Stimulated activated naive CD8-positive, alpha-beta T cell treated with anti-CD3 and anti-CD28 coated beads, Interleukin-15, amount 100 ng/mL, for 72 hours (primary cell): ENCODE data around the gene DDIT4.
"Not testable (repeated sequence)": the region's sequence is repeated elsewhere in the genome, so short reads cannot be mapped to it uniquely, and the experiment has no call there.

Experiments used
- ATAC-seq: fragments of 150-1000 bp; cut with Tn5 transposase; 2 replicates; pipeline ENCODE4 v1.10.0; 2021; ENCODE audit warnings: mild to moderate bottlenecking, moderate library complexity
- DNase-seq, 2 donors: peaks; one replicate each; pipeline ENCODE4 v3.0.0; 2021 to 2022
- H3K27ac Mint-ChIP-seq, 2 donors: one replicate each; pipeline ENCODE4 v1.8.0; 2022; ENCODE audit warnings: mild to moderate bottlenecking in 2 of 2, mixed read lengths in 2 of 2, moderate library complexity in 2 of 2
- H3K27me3 Mint-ChIP-seq: one replicate; pipeline ENCODE4 v1.8.0; 2022; ENCODE audit warnings: mixed read lengths
- H3K4me1 Mint-ChIP-seq: one replicate; pipeline ENCODE4 v1.8.0; 2022; ENCODE audit warnings: mild to moderate bottlenecking, mixed read lengths
- H3K4me3 Mint-ChIP-seq, 2 donors: one replicate each; pipeline ENCODE4 v1.8.0; 2022; ENCODE audit warnings: mild to moderate bottlenecking in 2 of 2, mixed read lengths in 2 of 2, moderate library complexity in 1 of 2
- H3K9me3 Mint-ChIP-seq, 2 donors: one replicate each; pipeline ENCODE4 v1.8.0; 2022; ENCODE audit warnings: mixed read lengths in 2 of 2

The DDIT4 gene, protein sequence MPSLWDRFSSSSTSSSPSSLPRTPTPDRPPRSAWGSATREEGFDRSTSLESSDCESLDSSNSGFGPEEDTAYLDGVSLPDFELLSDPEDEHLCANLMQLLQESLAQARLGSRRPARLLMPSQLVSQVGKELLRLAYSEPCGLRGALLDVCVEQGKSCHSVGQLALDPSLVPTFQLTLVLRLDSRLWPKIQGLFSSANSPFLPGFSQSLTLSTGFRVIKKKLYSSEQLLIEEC

DNA sequence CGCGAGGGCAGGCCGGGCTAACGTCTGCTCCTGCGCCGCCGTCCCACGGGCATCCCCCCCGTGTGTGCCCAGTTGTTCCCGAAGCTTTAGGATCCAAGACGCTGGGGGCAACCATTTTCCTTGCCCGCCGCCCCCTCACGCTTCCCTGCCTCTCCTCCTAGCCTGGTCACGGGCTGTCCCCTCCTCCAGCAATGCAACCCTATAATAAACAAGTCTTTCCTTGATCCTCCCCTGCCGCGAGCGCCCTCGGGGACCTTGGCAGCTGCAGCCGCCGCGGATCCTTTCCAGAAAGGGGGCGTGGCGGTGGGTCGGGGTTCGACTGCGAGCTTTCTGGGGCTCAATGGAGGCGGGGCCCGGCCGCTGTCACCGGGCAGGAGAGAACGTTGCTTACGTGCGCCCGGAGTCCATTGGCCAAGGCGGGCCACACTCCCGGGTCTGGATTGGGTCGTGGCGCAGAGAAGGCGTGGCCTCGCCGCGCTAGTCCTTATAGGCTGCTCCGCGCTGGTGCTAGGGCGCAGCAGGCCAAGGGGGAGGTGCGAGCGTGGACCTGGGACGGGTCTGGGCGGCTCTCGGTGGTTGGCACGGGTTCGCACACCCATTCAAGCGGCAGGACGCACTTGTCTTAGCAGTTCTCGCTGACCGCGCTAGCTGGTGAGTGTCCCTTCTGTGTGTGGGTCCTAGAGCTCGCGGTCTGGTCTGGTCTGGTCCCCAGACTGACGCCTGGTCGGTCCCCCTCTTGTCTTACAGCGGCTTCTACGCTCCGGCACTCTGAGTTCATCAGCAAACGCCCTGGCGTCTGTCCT is at the start of gene DDIT4:
Gene DDIT4, plus strand, starts transcription at position 515 of the 803 bp plus-strand sequence. CDS start 293 bp downstream, outside the sequence.
- peak within 1 kb of the TSS; percentile 94 to 99 for H3K4me3 Mint-ChIP-seq
- H3K9me3 Mint-ChIP-seq, result no peaks in the 10 kb centered on the region
- H3K4me1 Mint-ChIP-seq, result peaks cover 61% of the 10 kb centered on the region
- ATAC-seq, result peak; percentile 82
- H3K27me3 Mint-ChIP-seq, result no peaks in the 10 kb centered on the region
- peak within 1 kb of the TSS; percentile 99 for H3K27ac Mint-ChIP-seq
- DNase-seq, result peak; percentile 100

GRCh38 chr10:72224191-72224590 is 49.5 kb upstream of the DDIT4 start:
- H3K9me3 Mint-ChIP-seq, ATAC-seq, DNase-seq, H3K27ac Mint-ChIP-seq, H3K27me3 Mint-ChIP-seq: not testable (repeated sequence)
- peak overlapping the region in 1 of 2 donors; percentile 76 for H3K4me3 Mint-ChIP-seq
- peaks cover 66% of the 10 kb centered on the region for H3K4me1 Mint-ChIP-seq

GRCh38 chr10:72226418-72227027 is 47.2 kb upstream of the DDIT4 start:
- ATAC-seq (peak; percentile 86), DNase-seq (peak in 1 of 2 donors; percentile 43)
- Mint-ChIP-seq H3K4me3 (peak overlapping the region; percentile 27 to 38), H3K27me3 (no peaks in the 10 kb centered on the region), H3K4me1 (peaks cover 71% of the 10 kb centered on the region), H3K27ac (peak overlapping the region; percentile 74 to 82), H3K9me3 (no peaks in the 10 kb centered on the region)

GRCh38 chr10:72227826-72228225 is 45.9 kb upstream of the DDIT4 start:
- Mint-ChIP-seq H3K27ac (peak overlapping the region in 1 of 2 donors; percentile 36), H3K4me1 (peaks cover 62% of the 10 kb centered on the region), H3K9me3 (no peaks in the 10 kb centered on the region), H3K27me3 (no peaks in the 10 kb centered on the region), H3K4me3 (peak overlapping the region; percentile 9 to 26)
- ATAC-seq (no peak), DNase-seq (no peak)

GRCh38 chr10:72228318-72228751 is 45.4 kb upstream of the DDIT4 start:
- no peak for ATAC-seq
- H3K9me3 Mint-ChIP-seq, result no peaks in the 10 kb centered on the region
- H3K27ac Mint-ChIP-seq, result no peak overlapping the region
- H3K27me3 Mint-ChIP-seq, result no peaks in the 10 kb centered on the region
- H3K4me1 Mint-ChIP-seq, result peaks cover 57% of the 10 kb centered on the region
- no peak for DNase-seq
- H3K4me3 Mint-ChIP-seq, result no peak overlapping the region

DNA sequence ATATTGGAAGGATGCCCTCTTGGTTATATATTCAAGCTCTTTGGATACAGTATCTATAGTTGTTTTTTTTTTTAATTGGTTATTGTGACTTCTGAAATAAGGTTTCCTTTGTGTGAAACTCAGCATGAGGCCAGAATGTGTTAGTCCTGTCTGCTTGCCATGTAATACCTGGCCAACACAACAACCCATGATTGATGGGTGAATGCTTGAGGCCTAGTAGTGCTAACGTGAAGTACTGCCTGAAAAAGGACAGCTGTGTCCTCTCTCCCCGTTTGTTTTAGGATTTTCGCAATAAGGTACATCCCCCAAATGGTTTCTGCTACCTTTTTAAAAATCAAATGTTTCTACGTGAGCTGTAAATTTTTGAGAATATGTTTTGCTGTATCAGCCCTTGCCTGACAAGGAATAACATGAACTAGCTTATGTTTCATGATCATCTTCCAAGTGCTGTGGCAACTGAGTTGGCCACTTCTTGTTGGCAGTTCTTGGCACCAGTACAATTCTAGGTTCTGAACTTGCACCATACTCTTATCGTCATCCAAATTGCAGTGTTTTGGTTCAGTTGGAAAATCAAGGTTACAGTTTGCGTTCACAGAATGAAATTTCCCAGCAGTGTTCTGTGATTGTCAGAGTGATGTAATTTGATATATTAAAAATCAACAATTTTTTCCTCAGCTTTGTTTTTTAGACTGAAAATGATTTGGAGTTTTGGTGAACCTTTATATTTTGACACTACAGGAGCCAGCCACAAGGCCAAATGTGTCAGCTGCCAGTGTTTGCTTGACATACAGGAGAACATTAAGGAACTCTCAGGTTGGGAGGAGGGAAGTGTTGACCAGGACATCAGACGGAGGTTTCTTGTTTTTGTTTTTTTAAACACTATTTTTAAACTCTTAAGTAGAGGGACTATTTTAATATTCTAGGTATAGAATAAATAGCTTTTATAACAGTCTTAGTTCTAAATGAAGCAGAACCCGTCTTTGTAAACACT is 44.2 kb upstream of the DDIT4 start:
- no peaks in the 10 kb centered on the region for H3K9me3 Mint-ChIP-seq
- DNase-seq, result no peak
- peak overlapping the region; percentile 12 to 80 for H3K27ac Mint-ChIP-seq
- no peak overlapping the region for H3K4me3 Mint-ChIP-seq
- no peak for ATAC-seq
- no peaks in the 10 kb centered on the region for H3K27me3 Mint-ChIP-seq
- H3K4me1 Mint-ChIP-seq, result peaks cover 44% of the 10 kb centered on the region

DNA sequence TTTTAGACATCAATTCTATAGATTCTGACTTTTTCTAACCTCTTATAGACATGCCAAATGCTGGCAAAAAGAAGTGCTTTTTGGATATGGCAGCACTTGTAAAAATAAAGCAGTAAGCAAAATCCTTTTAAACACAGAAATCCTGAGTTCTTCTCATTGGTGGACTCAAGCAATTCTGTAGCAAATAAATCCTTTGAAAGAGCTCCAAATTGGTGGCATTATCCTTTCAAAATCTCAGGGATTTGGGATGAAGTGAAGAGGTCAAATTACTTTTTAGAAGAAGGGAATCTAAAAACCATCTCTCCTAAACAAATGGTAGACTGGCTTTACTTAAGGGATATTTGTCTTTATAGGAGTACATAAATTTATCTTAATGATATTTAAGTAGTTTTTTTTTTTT is 40.1 kb upstream of the DDIT4 start:
- no peak for ATAC-seq
- no peaks in the 10 kb centered on the region for H3K27me3 Mint-ChIP-seq
- peaks cover 30% of the 10 kb centered on the region for H3K4me1 Mint-ChIP-seq
- H3K9me3 Mint-ChIP-seq, result no peaks in the 10 kb centered on the region
- DNase-seq, result no peak
- H3K4me3 Mint-ChIP-seq, result no peak overlapping the region
- peak overlapping the region; percentile 20 to 78 for H3K27ac Mint-ChIP-seq

DNA sequence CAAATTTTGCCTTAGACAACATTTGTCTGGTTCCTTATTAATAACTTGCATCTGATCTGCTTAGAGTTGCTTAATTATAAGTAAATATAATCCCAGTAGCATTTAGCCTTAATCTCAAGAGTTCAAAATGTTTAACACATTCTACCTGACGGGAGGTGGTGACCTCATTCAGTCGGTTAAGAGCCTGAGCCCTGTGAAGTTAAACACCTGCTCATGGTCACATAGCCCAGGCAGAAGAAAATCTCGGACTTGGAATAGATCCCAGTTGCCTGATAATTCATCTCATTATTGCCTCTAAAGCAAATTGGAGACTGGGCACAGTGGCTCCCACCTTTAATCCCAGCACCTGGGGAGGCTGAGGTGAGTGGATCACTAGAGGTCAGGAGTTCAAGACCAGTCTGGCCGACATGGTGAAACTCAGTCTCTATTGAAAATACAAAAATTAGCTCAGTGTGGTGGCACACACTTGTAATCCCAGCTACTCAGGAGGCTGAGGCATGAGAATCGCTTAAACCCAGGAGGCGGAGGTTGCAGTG is 39.1 kb upstream of the DDIT4 start:
- H3K4me3 Mint-ChIP-seq, result no peak overlapping the region
- no peak for ATAC-seq
- no peaks in the 10 kb centered on the region for H3K9me3 Mint-ChIP-seq
- DNase-seq, result no peak
- H3K27ac Mint-ChIP-seq, result no peak overlapping the region
- peaks cover 23% of the 10 kb centered on the region for H3K4me1 Mint-ChIP-seq
- no peaks in the 10 kb centered on the region for H3K27me3 Mint-ChIP-seq

DNA sequence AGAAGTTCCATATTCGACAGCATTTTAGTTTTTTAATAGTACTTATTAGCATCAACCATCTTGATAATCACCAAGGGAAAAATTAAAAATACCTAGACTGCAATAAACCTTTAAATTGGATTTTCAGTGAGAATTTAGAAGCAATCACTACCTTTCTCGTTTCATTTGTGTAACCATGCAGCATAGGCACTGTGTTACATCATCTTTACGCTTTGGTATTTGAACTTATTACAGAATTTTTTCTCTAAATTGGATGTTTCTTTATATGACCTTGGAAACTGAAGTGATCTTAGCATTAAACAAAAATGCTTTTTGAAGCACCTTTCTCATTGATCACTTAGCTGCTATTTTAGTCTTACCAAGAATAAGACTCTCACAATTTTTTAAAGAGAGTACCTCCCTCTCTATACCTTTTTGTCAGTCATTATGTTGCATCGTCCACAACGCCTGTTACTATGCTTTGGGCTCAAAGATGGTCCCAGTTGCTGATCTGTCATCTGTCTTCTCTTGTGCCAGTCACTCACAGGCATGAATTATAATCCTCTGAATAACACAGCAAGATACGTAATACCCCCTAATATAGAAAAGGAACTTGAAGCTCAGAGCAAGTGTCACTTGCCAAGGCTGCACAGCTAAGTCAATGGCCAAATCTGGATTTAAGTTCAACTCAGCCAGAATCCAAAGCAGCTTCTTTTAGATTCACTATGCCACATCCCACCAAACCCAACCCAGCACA is 38.0 kb upstream of the DDIT4 start:
- no peak for ATAC-seq
- Mint-ChIP-seq H3K27ac (peak overlapping the region in 1 of 2 donors; percentile 59), H3K4me1 (peaks cover 21% of the 10 kb centered on the region), H3K9me3 (no peaks in the 10 kb centered on the region), H3K4me3 (no peak overlapping the region), H3K27me3 (no peaks in the 10 kb centered on the region)
- DNase-seq, result no peak

DNA sequence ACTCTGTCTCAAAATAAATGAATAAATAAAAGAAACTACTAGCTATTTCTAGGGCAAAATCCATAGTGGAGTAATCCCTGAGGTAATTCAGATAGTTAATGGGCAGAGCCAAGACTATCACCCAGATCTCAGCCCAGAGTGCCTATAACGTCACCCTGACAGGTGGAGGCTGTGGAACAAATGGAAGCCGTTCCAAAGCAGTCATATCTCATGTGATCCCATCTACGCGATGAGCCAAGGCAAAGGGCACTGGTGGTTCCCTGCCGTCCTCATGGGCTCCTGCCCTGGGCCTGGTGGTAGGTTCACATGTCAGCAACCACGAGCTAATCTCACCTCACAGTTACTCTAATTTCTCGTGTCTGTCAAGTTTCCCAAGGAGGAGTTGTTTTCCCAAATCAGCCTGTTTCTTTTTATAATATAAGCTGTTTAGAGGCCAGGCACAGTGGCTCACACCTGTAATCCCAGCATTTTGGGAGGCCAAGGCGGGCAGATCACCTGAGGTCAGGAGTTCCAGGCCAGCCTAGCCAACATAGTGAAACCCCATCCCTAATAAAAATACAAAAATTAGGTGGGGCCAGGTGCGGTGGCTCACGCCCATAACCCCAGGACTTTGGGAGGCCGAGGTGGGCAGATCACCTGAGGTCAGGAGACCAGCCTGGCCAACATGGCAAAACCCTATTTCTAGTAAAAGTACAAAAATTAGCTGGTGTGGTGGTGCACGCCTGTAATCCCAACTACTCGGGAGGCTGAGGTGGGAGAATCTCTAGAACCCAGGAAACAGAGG is 35.1 kb upstream of the DDIT4 start:
- peaks cover 43% of the 10 kb centered on the region for H3K4me1 Mint-ChIP-seq
- DNase-seq, result no peak
- no peaks in the 10 kb centered on the region for H3K27me3 Mint-ChIP-seq
- H3K9me3 Mint-ChIP-seq, result no peaks in the 10 kb centered on the region
- H3K27ac Mint-ChIP-seq, result no peak overlapping the region
- no peak for ATAC-seq
- no peak overlapping the region for H3K4me3 Mint-ChIP-seq

GRCh38 chr10:72239409-72239808 is 34.3 kb upstream of the DDIT4 start:
- H3K4me3 Mint-ChIP-seq, result no peak overlapping the region
- H3K27ac Mint-ChIP-seq, result no peak overlapping the region
- H3K27me3 Mint-ChIP-seq, result no peaks in the 10 kb centered on the region
- no peaks in the 10 kb centered on the region for H3K9me3 Mint-ChIP-seq
- ATAC-seq, result no peak
- H3K4me1 Mint-ChIP-seq, result peaks cover 52% of the 10 kb centered on the region
- no peak for DNase-seq

DNA sequence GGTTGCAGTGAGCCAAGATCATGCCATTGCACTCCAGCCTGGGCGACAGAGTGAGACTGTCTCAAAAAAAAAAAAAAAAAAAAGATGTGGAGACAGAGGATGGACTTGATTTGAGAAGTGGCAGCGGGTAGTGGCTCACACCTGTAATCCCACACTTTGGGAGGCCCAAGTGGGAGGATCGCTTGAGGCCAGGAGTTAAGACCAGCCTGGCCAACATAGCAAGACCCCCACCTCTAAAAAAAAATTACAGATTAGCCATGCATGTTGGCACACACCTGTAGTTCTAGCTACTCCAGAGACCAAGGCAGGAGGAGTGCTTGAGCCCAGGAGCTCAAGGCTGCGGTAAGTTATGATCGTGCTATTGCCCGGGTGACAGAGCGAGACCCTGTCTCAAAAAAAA is 33.4 kb upstream of the DDIT4 start:
- no peak for ATAC-seq

DNA sequence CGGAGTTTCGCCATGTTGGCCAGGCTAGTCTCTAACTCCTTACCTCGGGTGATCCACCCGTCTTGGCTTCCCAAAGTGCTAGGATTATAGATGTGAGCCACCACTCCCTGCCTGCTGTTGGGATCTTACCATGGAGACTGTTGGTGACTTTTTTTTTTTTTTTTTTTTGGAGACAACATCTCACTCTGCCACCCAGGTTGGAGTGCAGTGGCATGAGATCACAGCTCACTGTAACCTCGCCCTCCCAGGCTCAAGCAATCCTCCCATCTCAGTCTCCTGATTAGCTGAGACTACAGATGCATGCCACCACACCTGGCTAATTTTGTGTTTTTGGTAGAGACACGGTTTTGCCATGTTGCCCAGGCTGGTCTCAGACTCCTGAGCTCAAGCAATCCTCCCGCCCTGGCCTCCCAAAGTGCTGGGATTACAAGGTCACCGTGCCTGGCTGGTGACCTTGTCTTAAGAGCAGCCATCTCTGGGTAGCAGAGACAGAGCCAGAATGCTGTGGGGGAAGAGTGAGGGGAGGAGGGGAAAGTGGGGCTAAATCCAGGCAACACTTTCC is 32.0 kb upstream of the DDIT4 start:
- DNase-seq (no peak), ATAC-seq (no peak)
- H3K27me3 Mint-ChIP-seq, result no peaks in the 10 kb centered on the region
- peak overlapping the region; percentile 34 to 35 for H3K4me3 Mint-ChIP-seq
- H3K4me1 Mint-ChIP-seq, result peaks cover 75% of the 10 kb centered on the region
- H3K9me3 Mint-ChIP-seq, result no peaks in the 10 kb centered on the region
- H3K27ac Mint-ChIP-seq, result peak overlapping the region in 1 of 2 donors; percentile 72

More for the DNA sequence above, 33.4 kb upstream of the DDIT4 start:
- H3K27me3 Mint-ChIP-seq, result no peaks in the 10 kb centered on the region
- no peak overlapping the region for H3K4me3 Mint-ChIP-seq
- no peak overlapping the region for H3K27ac Mint-ChIP-seq
- no peaks in the 10 kb centered on the region for H3K9me3 Mint-ChIP-seq
- DNase-seq, result no peak
- H3K4me1 Mint-ChIP-seq, result peaks cover 61% of the 10 kb centered on the region
